Esophagus squamous epithelium (tissue), 4 donors: ENCODE data around the gene DOK3.

ENCODE experiments used
- POLR2A ChIP-seq, 4 donors: fragments of 450-650 bp; IDR thresholded peaks; one replicate each; pipeline ENCODE4 v1.6.1; 2017; ENCODE audit warnings: antibody characterized with exemption in 4 of 4, mild to moderate bottlenecking in 4 of 4, moderate library complexity in 3 of 4
- TF ChIP-seq, protein P1 (sequence below), 6 experiments: fragments of 450-650 bp in 4 of 6; fragments of 200-600 bp in 2 of 6; sonication (generic) in 2 of 6; IDR thresholded peaks; one replicate each; pipeline ENCODE4 v1.5.1; 2016 to 2019; ENCODE audit warnings: antibody characterized with exemption in 6 of 6, mild to moderate bottlenecking in 4 of 6, moderate library complexity in 4 of 6

DNA sequence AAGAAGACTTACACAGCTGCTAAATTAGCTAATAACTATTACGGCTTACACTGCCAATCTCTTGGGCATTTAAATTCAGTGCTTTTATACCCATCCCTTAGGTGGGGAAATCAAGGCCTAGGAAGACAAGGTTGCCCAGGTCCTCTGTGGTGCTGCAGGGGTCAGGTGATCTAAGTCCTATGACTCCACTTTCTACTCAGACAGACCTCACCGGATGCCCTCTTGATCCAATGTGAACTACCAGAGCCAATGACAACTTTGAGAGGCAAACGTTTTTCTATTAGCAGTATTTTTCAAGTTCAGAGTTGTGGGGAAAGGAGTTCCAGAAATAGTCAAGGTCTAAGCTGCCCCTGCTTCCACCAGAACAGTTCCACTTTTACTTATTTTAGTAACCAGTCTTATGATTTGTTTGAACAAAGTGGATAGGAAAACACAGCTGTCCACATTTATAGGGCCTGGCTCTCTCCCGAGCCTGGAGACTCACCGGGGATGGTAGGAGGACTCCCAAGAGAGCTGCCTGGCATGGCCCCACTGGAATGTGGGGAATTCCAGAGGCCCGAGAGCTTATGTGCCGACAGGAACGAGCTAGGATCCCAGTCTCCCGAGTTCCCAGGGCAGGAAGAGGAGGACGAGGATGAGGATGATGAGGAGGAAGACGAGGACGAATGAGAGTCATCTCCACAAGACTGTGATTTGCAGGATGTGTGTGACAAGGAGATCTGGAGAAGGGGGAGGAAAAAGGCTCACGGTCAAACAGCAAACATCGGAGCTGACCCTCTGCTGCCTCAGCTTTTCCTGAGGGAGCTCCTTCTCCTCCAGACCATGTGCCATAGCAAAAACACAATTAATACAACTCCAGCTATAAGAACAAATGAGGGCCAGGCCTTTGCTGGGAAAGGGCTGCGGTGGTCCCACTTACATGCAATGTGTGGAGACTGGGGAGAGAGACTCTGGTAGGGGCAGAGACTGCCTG, 28.0 kb upstream of the DOK3 start:
- TF ChIP-seq, protein P1, sequence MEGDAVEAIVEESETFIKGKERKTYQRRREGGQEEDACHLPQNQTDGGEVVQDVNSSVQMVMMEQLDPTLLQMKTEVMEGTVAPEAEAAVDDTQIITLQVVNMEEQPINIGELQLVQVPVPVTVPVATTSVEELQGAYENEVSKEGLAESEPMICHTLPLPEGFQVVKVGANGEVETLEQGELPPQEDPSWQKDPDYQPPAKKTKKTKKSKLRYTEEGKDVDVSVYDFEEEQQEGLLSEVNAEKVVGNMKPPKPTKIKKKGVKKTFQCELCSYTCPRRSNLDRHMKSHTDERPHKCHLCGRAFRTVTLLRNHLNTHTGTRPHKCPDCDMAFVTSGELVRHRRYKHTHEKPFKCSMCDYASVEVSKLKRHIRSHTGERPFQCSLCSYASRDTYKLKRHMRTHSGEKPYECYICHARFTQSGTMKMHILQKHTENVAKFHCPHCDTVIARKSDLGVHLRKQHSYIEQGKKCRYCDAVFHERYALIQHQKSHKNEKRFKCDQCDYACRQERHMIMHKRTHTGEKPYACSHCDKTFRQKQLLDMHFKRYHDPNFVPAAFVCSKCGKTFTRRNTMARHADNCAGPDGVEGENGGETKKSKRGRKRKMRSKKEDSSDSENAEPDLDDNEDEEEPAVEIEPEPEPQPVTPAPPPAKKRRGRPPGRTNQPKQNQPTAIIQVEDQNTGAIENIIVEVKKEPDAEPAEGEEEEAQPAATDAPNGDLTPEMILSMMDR (IDR thresholded peaks at IDR 0.05): no peak
- TF ChIP-seq POLR2A (IDR thresholded peaks at IDR 0.05): no peak
